H1 (cell line): ENCODE measurements around the gene PJA1. TPM values are rescaled to one million over a fixed set of nuclear protein-coding genes. Genes with fewer than 3 reads are reported as not detected.

Experiments used
- CTCF ChIA-PET: fragments of 300-600 bp; sonication (Branson Sonifier 250); formaldehyde crosslinking; loops from one replicate; lab custom pipeline; 2021; ENCODE audit not compliant: partially characterized antibody; lab: Charles Lee
- POLR2A ChIA-PET: fragments of 300-600 bp; sonication (Branson Sonifier 250); formaldehyde crosslinking; loops from one replicate; lab custom pipeline; 2021; ENCODE audit warnings: inconsistent platforms; ENCODE audit not compliant: partially characterized antibody; lab: Charles Lee
- DNase-seq, 2 experiments: peaks; one replicate each; pipeline versions ENCODE4 v3.0.0 to v3.0.0-alpha.2; 2010 to 2022; ENCODE audit warnings: low spot score in 2 of 2, low read depth in 1 of 2, mixed read lengths in 1 of 2
- FAIRE-seq: peaks from 2 replicates; lab custom pipeline; 2011; peaks lifted over from hg19 to GRCh38; lab: Jason Lieb, UNC
- H2AFZ ChIP-seq: 2 replicates; pipeline ENCODE4 v1.8.1; 2012; ENCODE audit warnings: low read length, inconsistent platforms
- H2AK5ac ChIP-seq: 2 replicates; pipeline ENCODE4 v1.6.1; 2013; ENCODE audit warnings: low read depth, low read length
- H2BK120ac ChIP-seq: replicated peaks from 2 replicates; pipeline ENCODE3; 2013; ENCODE audit warnings: low read depth, low read length, inconsistent platforms
- H2BK12ac ChIP-seq: 2 replicates; pipeline ENCODE4 v1.6.1; 2013; ENCODE audit warnings: low read depth, low read length
- H2BK15ac ChIP-seq: 2 replicates; pipeline ENCODE4 v1.6.1; 2013; ENCODE audit warnings: low read length
- H2BK20ac ChIP-seq: 2 replicates; pipeline ENCODE4 v1.6.1; 2013; ENCODE audit warnings: low read length
- H2BK5ac ChIP-seq: 2 replicates; pipeline ENCODE4 v1.6.1; 2013; ENCODE audit warnings: low read depth, low read length
- H3K14ac ChIP-seq: 2 replicates; pipeline ENCODE4 v1.6.1; 2013; ENCODE audit warnings: inconsistent platforms; ENCODE audit not compliant: insufficient read length
- H3K18ac ChIP-seq: 2 replicates; pipeline ENCODE4 v1.6.1; 2013; ENCODE audit warnings: low read length; ENCODE audit errors: extremely low read depth
- H3K23ac ChIP-seq: 2 replicates; pipeline ENCODE4 v1.6.1; 2013; ENCODE audit warnings: inconsistent platforms; ENCODE audit not compliant: insufficient read length
- H3K23me2 ChIP-seq: 2 replicates; pipeline ENCODE4 v1.6.1; 2013; ENCODE audit warnings: low read depth, low read length
- H3K27ac ChIP-seq: 2 replicates; pipeline ENCODE4 v1.6.1; 2011; ENCODE audit warnings: low read depth, low read length, inconsistent platforms
- H3K27me3 ChIP-seq, 4 experiments: replicated peaks in 1 of 4; 1 replicate in 1 of 4; 2 replicates in 3 of 4; pipeline versions ENCODE4 v1.6.1 to v1.8.1; 2011 to 2013; ENCODE audit warnings: low read length in 3 of 4, mild to moderate bottlenecking in 3 of 4, inconsistent platforms in 2 of 4, mixed read lengths in 2 of 4, moderate library complexity in 1 of 4; ENCODE audit not compliant: control insufficient read depth in 3 of 4, insufficient read depth in 3 of 4; ENCODE audit errors: extremely low read depth in 1 of 4
- H3K36me3 ChIP-seq, 4 experiments: 2 replicates each; pipeline versions ENCODE4 v1.6.1 to v1.8.1; 2011 to 2013; ENCODE audit warnings: mild to moderate bottlenecking in 4 of 4, low read length in 3 of 4, moderate library complexity in 2 of 4, control low read depth in 1 of 4, inconsistent platforms in 1 of 4; ENCODE audit not compliant: insufficient read depth in 4 of 4, control insufficient read depth in 2 of 4
- H3K4ac ChIP-seq: replicated peaks from 2 replicates; pipeline ENCODE3; 2013; ENCODE audit warnings: low read length, low read depth, mixed read lengths, inconsistent platforms; ENCODE audit not compliant: insufficient read length
- H3K4me1 ChIP-seq, 4 experiments: replicated peaks in 1 of 4; 1 replicate in 1 of 4; 2 replicates in 3 of 4; pipeline versions ENCODE4 v1.6.1 to v1.8.1; 2011 to 2013; ENCODE audit warnings: low read length in 3 of 4, inconsistent platforms in 2 of 4, mixed read lengths in 1 of 4; ENCODE audit not compliant: insufficient read depth in 4 of 4, control insufficient read depth in 3 of 4
- H3K4me2 ChIP-seq, 2 experiments: 2 replicates each; pipeline versions ENCODE4 v1.6.1 to v1.8.1; 2011 to 2013; ENCODE audit warnings: low read depth in 2 of 2, low read length in 2 of 2, control low read depth in 1 of 2, inconsistent platforms in 1 of 2, mild to moderate bottlenecking in 1 of 2; ENCODE audit not compliant: insufficient read depth in 1 of 2
- H3K4me3 ChIP-seq, 4 experiments: fragments of 200-600, 300-600 bp in 1 of 4; sonication (generic), shearing (Covaris generic), sonication (Bioruptor Twin) in 1 of 4; 2 replicates each; pipeline versions ENCODE4 v1.5.1 to v1.8.1; 2011 to 2016; ENCODE audit warnings: low read length in 4 of 4, low read depth in 3 of 4, control low read depth in 2 of 4, inconsistent platforms in 2 of 4, mild to moderate bottlenecking in 2 of 4, mixed read lengths in 1 of 4, moderate library complexity in 1 of 4; ENCODE audit not compliant: insufficient read depth in 2 of 4; ENCODE audit errors: extremely low read depth in 1 of 4
- H3K56ac ChIP-seq: replicated peaks from 2 replicates; pipeline ENCODE3; 2013; ENCODE audit warnings: low read depth, mild to moderate bottlenecking, mixed read lengths, low read length, inconsistent platforms; ENCODE audit not compliant: insufficient read length
- H3K79me1 ChIP-seq: 2 replicates; pipeline ENCODE4 v1.6.1; 2013; ENCODE audit warnings: low read depth, low read length, control low read depth
- H3K79me2 ChIP-seq, 2 experiments: 2 replicates each; pipeline versions ENCODE4 v1.6.1 to v1.8.1; 2012 to 2013; ENCODE audit warnings: low read length in 2 of 2, mild to moderate bottlenecking in 2 of 2, inconsistent platforms in 1 of 2; ENCODE audit not compliant: insufficient read depth in 2 of 2, control insufficient read depth in 1 of 2
- H3K9ac ChIP-seq, 4 experiments: replicated peaks in 1 of 4; 1 replicate in 1 of 4; 2 replicates in 3 of 4; pipeline versions ENCODE4 v1.6.1 to v1.8.1; 2011 to 2013; ENCODE audit warnings: low read depth in 3 of 4, low read length in 3 of 4, control low read depth in 2 of 4, mild to moderate bottlenecking in 2 of 4, moderate library complexity in 2 of 4, inconsistent platforms in 1 of 4; ENCODE audit errors: extremely low read depth in 1 of 4
- H3K9me3 ChIP-seq, 2 experiments: 2 replicates each; pipeline versions ENCODE4 v1.6.1 to v1.8.1; 2012 to 2013; ENCODE audit warnings: mild to moderate bottlenecking in 2 of 2, moderate library complexity in 2 of 2, control low read depth in 1 of 2, inconsistent platforms in 1 of 2, low read depth in 1 of 2, low read length in 1 of 2, mixed read lengths in 1 of 2; ENCODE audit not compliant: insufficient read depth in 2 of 2
- H4K20me1 ChIP-seq, 2 experiments: replicated peaks in 1 of 2; 2 replicates each; pipeline versions ENCODE3 to v1.8.1; 2011 to 2013; ENCODE audit warnings: inconsistent platforms in 2 of 2, low read length in 2 of 2, mild to moderate bottlenecking in 1 of 2; ENCODE audit not compliant: insufficient read depth in 2 of 2, control insufficient read depth in 1 of 2
- H4K5ac ChIP-seq: 2 replicates; pipeline ENCODE4 v1.6.1; 2013; ENCODE audit warnings: low read length, low read depth, mixed read lengths, inconsistent platforms; ENCODE audit not compliant: insufficient read length
- H4K8ac ChIP-seq: 2 replicates; pipeline ENCODE4 v1.8.0; 2013; ENCODE audit warnings: mild to moderate bottlenecking, moderate library complexity, low read length, inconsistent platforms; ENCODE audit not compliant: insufficient read depth; ENCODE audit errors: extremely low read depth
- H4K91ac ChIP-seq: replicated peaks from 2 replicates; pipeline ENCODE3; 2013; ENCODE audit warnings: low read length, mixed read lengths, inconsistent platforms; ENCODE audit not compliant: insufficient read length
- ATF3 ChIP-seq: IDR thresholded peaks from 2 replicates; pipeline ENCODE4 v1.6.1; 2011; ENCODE audit warnings: low read depth, mild to moderate bottlenecking, low read length; ENCODE audit not compliant: insufficient read depth
- BCL11A ChIP-seq, 2 experiments: IDR thresholded peaks; one replicate each; pipeline ENCODE4 v1.6.1; 2011; ENCODE audit warnings: low read depth in 2 of 2, low read length in 2 of 2, mild to moderate bottlenecking in 2 of 2
- BRCA1 ChIP-seq: IDR thresholded peaks from 2 replicates; pipeline ENCODE4 v1.6.1; 2012; ENCODE audit warnings: low read depth, low read length, improper control_type of control experiment
- CBX8 ChIP-seq: fragments of 300-800, 300-1000 bp; sonication (generic); IDR thresholded peaks from 2 replicates; pipeline ENCODE4 v1.7.1; 2016; ENCODE audit warnings: low read depth, low read length, borderline replicate concordance
- GTF2F1 ChIP-seq: IDR thresholded peaks from 2 replicates; pipeline ENCODE4 v1.6.1; 2012; ENCODE audit warnings: low read depth, low read length, improper control_type of control experiment, borderline replicate concordance
- JUN ChIP-seq: IDR thresholded peaks from 2 replicates; pipeline ENCODE4 v1.6.1; 2011; ENCODE audit warnings: low read depth, mild to moderate bottlenecking, improper control_type of control experiment, low read length
- NANOG ChIP-seq: IDR thresholded peaks from 2 replicates; pipeline ENCODE4 v1.6.1; 2011; ENCODE audit warnings: low read length, low read depth, mild to moderate bottlenecking, inconsistent platforms; ENCODE audit not compliant: insufficient read depth, poor library complexity, severe bottlenecking
- RNF2 ChIP-seq: fragments of 200-900, 300-1000 bp; sonication (generic); IDR thresholded peaks from 2 replicates; pipeline ENCODE4 v1.7.1; 2016; ENCODE audit warnings: borderline replicate concordance, low read depth, mild to moderate bottlenecking, antibody characterized with exemption, low read length; ENCODE audit not compliant: poor library complexity, severe bottlenecking; ENCODE audit errors: missing control alignments
- SIRT6 ChIP-seq: IDR thresholded peaks from one replicate; pipeline ENCODE4 v1.7.1; 2012; ENCODE audit warnings: low read length, inconsistent platforms
- SP1 ChIP-seq: IDR thresholded peaks from 2 replicates; pipeline ENCODE4 v1.6.1; 2011; ENCODE audit warnings: low read depth, low read length
- SP4 ChIP-seq: IDR thresholded peaks from 2 replicates; pipeline ENCODE4 v1.6.1; 2012; ENCODE audit warnings: low read length, inconsistent platforms
- SUZ12 ChIP-seq: fragments of 200-600 bp; sonication (generic); IDR thresholded peaks from 2 replicates; pipeline ENCODE4 v1.6.1; 2012; ENCODE audit warnings: mild to moderate bottlenecking, inconsistent platforms, low read length, moderate library complexity, mixed read lengths
- TBP ChIP-seq: IDR thresholded peaks from 2 replicates; pipeline ENCODE4 v1.6.1; 2011; ENCODE audit warnings: low read depth, low read length, improper control_type of control experiment
- TCF12 ChIP-seq: IDR thresholded peaks from 2 replicates; pipeline ENCODE4 v1.6.1; 2011; ENCODE audit warnings: low read depth, mild to moderate bottlenecking, low read length
- WGBS, 2 experiments: shearing (Covaris generic) in 1 of 2; methylation state at CpG; one replicate each; pipeline versions ENCODE4 v1.1.6 to v1.1.7; 2013 to 2015; ENCODE audit warnings: low lambda C conversion rate in 2 of 2, mixed read lengths in 2 of 2, inconsistent platforms in 1 of 2, low coverage in 1 of 2, missing lambda C conversion rate in 1 of 2; ENCODE audit not compliant: insufficient replicate concordance in 2 of 2, insufficient coverage in 1 of 2, insufficient read length in 1 of 2; ENCODE audit errors: extremely low coverage in 1 of 2, missing lambda C conversion rate in 1 of 2; 5-methylcytosine and 5-hydroxymethylcytosine counted together
- polyA plus RNA-seq, 7 experiments: library from polyadenylated mRNA; depleted of rRNA in 3 of 7; stranded (reverse) in 5 of 7; unstranded in 2 of 7; fragments of >200 nt in 5 of 7; fragments of 200-250 nt in 2 of 7; gene quantifications; 1 replicate in 5 of 7; 2 replicates in 1 of 7; 4 replicates in 1 of 7; pipeline versions ENCODE4 v1.2.1 to v1.2.3, GENCODE V29; 2011 to 2013; ENCODE audit warnings: missing spikeins in 2 of 7, mixed read lengths in 2 of 7
- total RNA-seq: library from RNA; stranded (reverse); fragmentation: NEBNext Ultra II Directional; extraction: Animal tissue kit (Norgen Biotek cat#: 25700); gene quantifications from 2 replicates; pipeline ENCODE4 v1.2.1, GENCODE V29; 2021

Gene PJA1
- total and polyA plus RNA-seq, 2 of the 8 experiments (the other 6 are each of a cell fraction or from before 2014, with no cell fraction given) = 25.7 to 37.0 TPM

- Histone ChIP-seq H2BK20ac (no peak overlapping the region), H3K18ac (no peak overlapping the region), H2BK12ac (no peak overlapping the region), H3K14ac (no peak overlapping the region), H3K4ac (no peak overlapping the region), H3K4me3 (no peak overlapping the region), H3K4me1 (peaks cover 0 to 5% (median 0%) of the 10 kb centered on the region in 4 experiments; a peak in 1 of 7 replicates), H2BK5ac (no peak overlapping the region), H3K27ac (no peak overlapping the region), H2BK15ac (no peak overlapping the region), H3K79me2 (no peaks in the 10 kb centered on the region), H3K56ac (no peak overlapping the region), H3K4me2 (no peak overlapping the region), H4K20me1 (no peaks in the 10 kb centered on the region), H3K23ac (no peak overlapping the region), H3K36me3 (no peaks in the 10 kb centered on the region), H2AK5ac (no peak overlapping the region), H2AFZ (no peak overlapping the region), H4K8ac (no peak overlapping the region), H4K5ac (no peak overlapping the region), H3K9me3 (no peaks in the 10 kb centered on the region), H3K23me2 (no peaks in the 10 kb centered on the region), H4K91ac (no peak overlapping the region), H3K27me3 (peaks cover 0 to 2% (median 0%) of the 10 kb centered on the region in 4 experiments; a peak in 3 of 7 replicates), H3K79me1 (no peaks in the 10 kb centered on the region), H3K9ac (no peak overlapping the region), H2BK120ac (no peak overlapping the region)
- POLR2A ChIA-PET = no interaction called here
- WGBS, 2 experiments = 93% methylated on average over 3 of the region's 3 CpGs; no CpG with 5 or more reads in 1 of the 2 experiments
- CTCF ChIA-PET = no interaction called here
- FAIRE-seq = no peak
- DNase-seq = no peak
- TF ChIP-seq SIRT6 (no peak), ATF3 (no peak), BCL11A (IDR thresholded peaks at IDR 0.05; ENCODE audit: low read depth in 2 of 2, low read length in 2 of 2) (no peak), JUN (no peak), TBP (no peak), GTF2F1 (no peak), BRCA1 (no peak), RNF2 (no peak), SP1 (no peak), CBX8 (no peak), TCF12 (no peak), SP4 (no peak), SUZ12 (no peak), NANOG (no peak)
Measured at GRCh38 chrX:69176053-69176452, 10.8 kb upstream of the PJA1 start.
